ENCODE measurements around the gene FNBP1L. TPM values are rescaled to one million over a fixed set of nuclear protein-coding genes. Genes with fewer than 3 reads are reported as not detected.

The FNBP1L gene
- total RNA-seq, 1 experiment from 2014 or later, result 119 TPM

- Histone ChIP-seq H3K23ac (ENCODE audit: insufficient read length, low read depth, low read length) (no peak overlapping the region), H3K27me3 (ENCODE audit: insufficient read depth, low read length) (no peaks in the 10 kb centered on the region), H3K56ac (ENCODE audit: insufficient read length, low read depth, low read length) (no peak overlapping the region), H2AK5ac (ENCODE audit: insufficient read length, low read length) (no peak overlapping the region), H3K18ac (ENCODE audit: insufficient read length, low read depth, low read length) (no peak overlapping the region), H3K27ac (ENCODE audit: insufficient read length, low read depth, low read length) (no peak overlapping the region), H3K4me2 (ENCODE audit: insufficient read depth, insufficient read length, low read length) (no peak overlapping the region), H3K9ac (ENCODE audit: extremely low read depth, insufficient read length, low read length) (no peak overlapping the region), H2BK20ac (ENCODE audit: low read depth, low read length, poor library complexity, severe bottlenecking) (no peak overlapping the region), H4K20me1 (ENCODE audit: control insufficient read depth, insufficient read depth, insufficient read length) (no peaks in the 10 kb centered on the region), H2BK12ac (ENCODE audit: insufficient read length, low read depth, low read length) (no peak overlapping the region), H3K79me2 (ENCODE audit: insufficient read depth, low read length) (no peaks in the 10 kb centered on the region), H2BK120ac (ENCODE audit: low read depth, low read length, poor library complexity, severe bottlenecking) (no peak overlapping the region), H3T11ph (ENCODE audit: low read length) (no peak overlapping the region), H2BK15ac (ENCODE audit: low read depth, low read length) (no peak overlapping the region), H3K79me1 (ENCODE audit: insufficient read depth, low read depth, low read length, poor library complexity, severe bottlenecking) (no peaks in the 10 kb centered on the region), H2BK5ac (ENCODE audit: insufficient read length, low read length) (no peak overlapping the region), H3K9me3 (ENCODE audit: control insufficient read depth, low read depth, low read length) (no peaks in the 10 kb centered on the region), H4K5ac (ENCODE audit: insufficient read length, low read depth, low read length) (no peak overlapping the region), H3K14ac (ENCODE audit: insufficient read depth, low read length) (no peak overlapping the region), H2AFZ (ENCODE audit: low read length) (no peak overlapping the region), H4K8ac (replicated peaks; ENCODE audit: insufficient read length, low read depth, low read length) (no peak overlapping the region), H3K4me1 (ENCODE audit: insufficient read depth, low read length) (no peaks in the 10 kb centered on the region), H4K91ac (ENCODE audit: insufficient read length, low read depth, low read length) (no peak overlapping the region), H3K23me2 (ENCODE audit: insufficient read length, low read depth, low read length, poor library complexity, severe bottlenecking) (no peaks in the 10 kb centered on the region), H3K4ac (ENCODE audit: low read depth, low read length) (no peak overlapping the region)
- no peaks in the 10 kb centered on the region for H3K36me3 Mint-ChIP-seq (ENCODE audit: insufficient read depth in 1 of 3, low read depth in 3 of 3)
- H3K27me3 Mint-ChIP-seq (ENCODE audit: low read depth), result no peaks in the 10 kb centered on the region
- H3K27ac Mint-ChIP-seq, result no peak overlapping the region
- no peak for DNase-seq
- H3K4me1 Mint-ChIP-seq, result peaks cover 12 to 20% of the 10 kb centered on the region in 2 experiments
- no peak for TF ChIP-seq CTCF (conservative IDR thresholded peaks at IDR 0.05)
- WGBS (ENCODE audit: extremely low coverage, insufficient read length, low lambda C conversion rate), result no CpG with 5 or more reads among the region's 11 CpGs
- H3K9me3 Mint-ChIP-seq, result no peaks in the 10 kb centered on the region
- no peak overlapping the region for H3K4me3 Mint-ChIP-seq
Measured at GRCh38 chr1:93442008-93442666, 5.8 kb upstream of the FNBP1L start.
